NCI-H2196 treated with DMSO at 0.1 percent for 48 hours (cell line): ENCODE results near the gene NIBAN1.
"Not testable (repeated sequence)": the region's sequence is repeated elsewhere in the genome, so short reads cannot be mapped to it uniquely, and the experiment has no call there.

ENCODE experiments used
- DNase-seq: peaks from one replicate; lab custom pipeline; 2025; ENCODE audit not compliant: unreplicated experiment; lab: John Stamatoyannopoulos, UW

Gene NIBAN1

GRCh38 chr1:184974056-184974836 lies at the start of gene NIBAN1:
Gene NIBAN1, minus strand, starts transcription at chr1:184974508. Its CDS starts 152 bp downstream, at chr1:184974356.
- peak; percentile 40 for DNase-seq

- DNase-seq, result no peak
Observed at GRCh38 chr1:185017966-185018365, 43.7 kb upstream of the NIBAN1 start.

- DNase-seq, result no peak
Observed at GRCh38 chr1:185017338-185017737, 43.0 kb upstream of the NIBAN1 start.

- no peak for DNase-seq
Observed at GRCh38 chr1:185016880-185017279, 42.6 kb upstream of the NIBAN1 start.

- DNase-seq, result no peak
Observed at GRCh38 chr1:185015631-185016030, 41.3 kb upstream of the NIBAN1 start.

GRCh38 chr1:185014941-185015340 lies 40.6 kb upstream of the NIBAN1 start:
- DNase-seq, result no peak

- DNase-seq, result no peak
Observed at GRCh38 chr1:185010361-185010760, 36.1 kb upstream of the NIBAN1 start.

- no peak for DNase-seq
Observed at GRCh38 chr1:185008838-185009237, 34.5 kb upstream of the NIBAN1 start.

GRCh38 chr1:185001312-185001880 lies 27.1 kb upstream of the NIBAN1 start:
- not testable (repeated sequence) for DNase-seq

- not testable (repeated sequence) for DNase-seq
Observed at GRCh38 chr1:184999974-185000373, 25.7 kb upstream of the NIBAN1 start.

GRCh38 chr1:184994301-184994700 lies 20.0 kb upstream of the NIBAN1 start:
- no peak for DNase-seq

GRCh38 chr1:184992271-184992670 lies 18.0 kb upstream of the NIBAN1 start:
- no peak for DNase-seq

- DNase-seq, result no peak
Observed at GRCh38 chr1:184990204-184990603, 15.9 kb upstream of the NIBAN1 start.

- no peak for DNase-seq
Observed at GRCh38 chr1:184988506-184988905, 14.2 kb upstream of the NIBAN1 start.

- no peak for DNase-seq
Observed at GRCh38 chr1:184987696-184988095, 13.4 kb upstream of the NIBAN1 start.

GRCh38 chr1:184986250-184986649 lies 11.9 kb upstream of the NIBAN1 start:
- DNase-seq, result no peak

- peak; percentile 49 for DNase-seq
Observed at GRCh38 chr1:184982002-184982954, 8.0 kb upstream of the NIBAN1 start.

GRCh38 chr1:184980726-184981125 lies 6.4 kb upstream of the NIBAN1 start:
- DNase-seq, result no peak

- no peak for DNase-seq
Observed at GRCh38 chr1:184975208-184975870, 1.0 kb upstream of the NIBAN1 start.

- DNase-seq, result no peak
Observed at GRCh38 chr1:184974837-184975115, 468 bp upstream of the NIBAN1 start.
